GM18526 (cell line): ENCODE data around the gene CTDNEP1.
A peak's percentile ranks its signal among the peaks of the same experiment; 100 is the strongest.

Experiments
- POLR2A ChIP-seq: IDR thresholded peaks from 3 replicates; pipeline ENCODE4 v1.6.1; 2011; ENCODE audit not compliant: insufficient read length; ENCODE audit errors: extremely low read depth

Gene CTDNEP1

GRCh38 chr17:7259555-7259889, 8.0 kb upstream of the CTDNEP1 start:
- TF ChIP-seq POLR2A = no peak

GRCh38 chr17:7258731-7259554, 7.4 kb upstream of the CTDNEP1 start:
- TF ChIP-seq POLR2A = no peak

GRCh38 chr17:7256766-7257456, 5.4 kb upstream of the CTDNEP1 start:
- TF ChIP-seq POLR2A = no peak

GRCh38 chr17:7254511-7254910, 3.0 kb upstream of the CTDNEP1 start:
- TF ChIP-seq POLR2A = no peak

- no peak for TF ChIP-seq POLR2A
Measured at GRCh38 chr17:7253082-7253481, 1.5 kb upstream of the CTDNEP1 start.

GRCh38 chr17:7252176-7253043, 876 bp upstream of the CTDNEP1 start, which contains the start of gene ELP5:
Gene ELP5 (plus strand): TSS chr17:7252215. CDS start chr17:7252551, 336 bp downstream.
- TF ChIP-seq POLR2A = peak; percentile 87

GRCh38 chr17:7250695-7251627, 573 bp downstream of the CTDNEP1 start:
- TF ChIP-seq POLR2A = no peak

- TF ChIP-seq POLR2A = no peak
Measured at GRCh38 chr17:7249830-7250229, 1.7 kb downstream of the CTDNEP1 start.

GRCh38 chr17:7249214-7249613, 2.3 kb downstream of the CTDNEP1 start:
- no peak for TF ChIP-seq POLR2A

GRCh38 chr17:7248796-7249195, 2.7 kb downstream of the CTDNEP1 start:
- TF ChIP-seq POLR2A = no peak

GRCh38 chr17:7246779-7247178, 4.8 kb downstream of the CTDNEP1 start:
- TF ChIP-seq POLR2A = no peak

GRCh38 chr17:7243453-7243729, 8.1 kb downstream of the CTDNEP1 start:
- TF ChIP-seq POLR2A = no peak

- peak; percentile 45 for TF ChIP-seq POLR2A
Measured at GRCh38 chr17:7242717-7243452, 8.6 kb downstream of the CTDNEP1 start.
